Neural progenitor cell (in vitro differentiated cells): ENCODE measurements around the gene GABARAPL1. TPM values are rescaled to one million over a fixed set of nuclear protein-coding genes. Genes with fewer than 3 reads are reported as not detected.

Experiments used
- DNase-seq: peaks from one replicate; pipeline ENCODE4 v3.0.0-alpha.2; 2016; ENCODE audit warnings: low spot score
- H2AFZ ChIP-seq: fragments of 200-600 bp; sonication (generic); replicated peaks from 2 replicates; pipeline ENCODE4 v1.6.1; 2016; ENCODE audit warnings: antibody characterized with exemption
- H3F3A ChIP-seq: fragments of 200-600 bp; sonication (generic); 2 replicates; pipeline ENCODE4 v1.6.1; 2016; ENCODE audit warnings: antibody characterized with exemption, low read depth
- H3K27ac ChIP-seq: fragments of 200-600 bp; sonication (generic); 2 replicates; pipeline ENCODE4 v1.5.1; 2016; ENCODE audit warnings: mild to moderate bottlenecking
- H3K27me3 ChIP-seq: fragments of 200-600 bp; sonication (generic); 2 replicates; pipeline ENCODE4 v1.6.1; 2016; ENCODE audit warnings: mild to moderate bottlenecking, moderate library complexity
- H3K36me3 ChIP-seq: fragments of 200-600 bp; sonication (generic); 2 replicates; pipeline ENCODE4 v1.5.1; 2016
- H3K4me1 ChIP-seq: fragments of 200-600 bp; sonication (generic); 2 replicates; pipeline ENCODE4 v1.6.1; 2016; ENCODE audit warnings: mixed run types
- H3K4me2 ChIP-seq: fragments of 200-600 bp; sonication (generic); 2 replicates; pipeline ENCODE4 v1.6.1; 2016
- H3K4me3 ChIP-seq: fragments of 200-600 bp; sonication (generic); 2 replicates; pipeline ENCODE4 v1.5.1; 2016
- H3K79me2 ChIP-seq: fragments of 200-600 bp; sonication (generic); 2 replicates; pipeline ENCODE4 v1.6.1; 2016; ENCODE audit warnings: low read depth
- H3K9ac ChIP-seq: fragments of 200-600 bp; sonication (generic); 2 replicates; pipeline ENCODE4 v1.6.1; 2016
- H3K9me3 ChIP-seq: fragments of 200-600 bp; sonication (generic); 2 replicates; pipeline ENCODE4 v1.5.1; 2016; ENCODE audit warnings: low read depth
- H4K20me1 ChIP-seq: fragments of 200-600 bp; sonication (generic); 2 replicates; pipeline ENCODE4 v1.6.1; 2016; ENCODE audit warnings: low read depth
- H3K27ac Mint-ChIP-seq: 3 replicates; pipeline ENCODE4 v1.8.0; 2021; ENCODE audit warnings: mixed read lengths
- H3K27me3 Mint-ChIP-seq: 2 replicates; pipeline ENCODE4 v1.8.0; 2022; ENCODE audit warnings: low read depth, mild to moderate bottlenecking, inconsistent platforms, moderate library complexity, mixed read lengths; ENCODE audit not compliant: insufficient read depth
- H3K36me3 Mint-ChIP-seq: 3 replicates; pipeline ENCODE4 v1.8.0; 2021; ENCODE audit warnings: mixed read lengths
- H3K4me1 Mint-ChIP-seq: 3 replicates; pipeline ENCODE4 v1.8.0; 2021; ENCODE audit warnings: mixed read lengths
- H3K4me3 Mint-ChIP-seq: 3 replicates; pipeline ENCODE4 v1.8.0; 2021; ENCODE audit warnings: mild to moderate bottlenecking, moderate library complexity, mixed read lengths
- H3K9me3 Mint-ChIP-seq: 3 replicates; pipeline ENCODE4 v1.8.0; 2020; ENCODE audit warnings: mixed read lengths
- EZH2 ChIP-seq: fragments of 200-600 bp; sonication (generic); IDR thresholded peaks from 2 replicates; pipeline ENCODE4 v1.6.1; 2017; ENCODE audit warnings: antibody characterized with exemption, mild to moderate bottlenecking, moderate library complexity
- EZH2phosphoT487 ChIP-seq: fragments of 200-600 bp; sonication (generic); IDR thresholded peaks from 2 replicates; pipeline ENCODE4 v1.6.1; 2017; ENCODE audit warnings: antibody characterized with exemption
- total RNA-seq: library from RNA; depleted of rRNA; stranded (reverse); fragments of >200 nt; gene quantifications from 2 replicates; pipeline ENCODE4 v1.2.3, GENCODE V29; 2015; ENCODE audit warnings: low replicate concordance
- TF ChIP-seq, protein P1 (sequence below): fragments of 200-600 bp; sonication (generic); IDR thresholded peaks from 2 replicates; pipeline ENCODE4 v1.5.1; 2017; ENCODE audit warnings: antibody characterized with exemption, mild to moderate bottlenecking

Gene GABARAPL1
- total RNA-seq, 1 donor from 2014 or later: 38.9 TPM

DNA sequence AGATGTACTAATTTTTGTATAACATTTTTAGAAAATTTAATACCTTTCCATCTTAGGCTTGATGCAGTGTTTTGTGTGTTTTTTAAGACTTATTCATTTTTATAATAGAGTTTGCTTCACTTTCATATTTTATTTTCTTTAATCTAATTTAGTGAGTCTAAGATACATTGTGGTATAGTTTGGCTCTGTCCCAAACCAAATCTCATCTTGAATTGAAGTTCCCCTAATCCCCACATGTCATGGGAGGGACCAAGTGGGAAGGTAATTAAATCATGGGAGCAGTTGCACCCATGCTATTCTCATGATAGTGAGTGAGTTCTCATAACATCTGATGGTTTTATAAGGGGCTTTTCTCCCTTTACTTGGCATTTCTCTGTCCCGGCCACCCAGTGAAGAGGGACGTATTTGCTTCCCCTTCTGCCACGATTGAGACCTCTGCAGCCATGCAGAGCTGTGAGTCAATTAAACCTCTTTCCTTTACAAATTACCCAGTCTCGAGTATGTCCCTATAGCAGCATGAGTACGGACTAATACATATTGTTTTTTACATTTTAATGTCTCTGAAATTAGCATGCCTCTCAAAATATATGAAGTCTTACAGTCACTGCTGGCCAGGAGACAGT lies 34.9 kb downstream of the GABARAPL1 start:
- Mint-ChIP-seq H3K4me1 (no peaks in the 10 kb centered on the region), H3K27ac (no peak overlapping the region), H3K36me3 (no peaks in the 10 kb centered on the region), H3K27me3 (peaks cover 3% of the 10 kb centered on the region), H3K9me3 (no peaks in the 10 kb centered on the region), H3K4me3 (no peak overlapping the region)
- H3K4me2 ChIP-seq: no peak overlapping the region
- TF ChIP-seq EZH2phosphoT487: no peak
- TF ChIP-seq EZH2: no peak
- TF ChIP-seq, protein P1, sequence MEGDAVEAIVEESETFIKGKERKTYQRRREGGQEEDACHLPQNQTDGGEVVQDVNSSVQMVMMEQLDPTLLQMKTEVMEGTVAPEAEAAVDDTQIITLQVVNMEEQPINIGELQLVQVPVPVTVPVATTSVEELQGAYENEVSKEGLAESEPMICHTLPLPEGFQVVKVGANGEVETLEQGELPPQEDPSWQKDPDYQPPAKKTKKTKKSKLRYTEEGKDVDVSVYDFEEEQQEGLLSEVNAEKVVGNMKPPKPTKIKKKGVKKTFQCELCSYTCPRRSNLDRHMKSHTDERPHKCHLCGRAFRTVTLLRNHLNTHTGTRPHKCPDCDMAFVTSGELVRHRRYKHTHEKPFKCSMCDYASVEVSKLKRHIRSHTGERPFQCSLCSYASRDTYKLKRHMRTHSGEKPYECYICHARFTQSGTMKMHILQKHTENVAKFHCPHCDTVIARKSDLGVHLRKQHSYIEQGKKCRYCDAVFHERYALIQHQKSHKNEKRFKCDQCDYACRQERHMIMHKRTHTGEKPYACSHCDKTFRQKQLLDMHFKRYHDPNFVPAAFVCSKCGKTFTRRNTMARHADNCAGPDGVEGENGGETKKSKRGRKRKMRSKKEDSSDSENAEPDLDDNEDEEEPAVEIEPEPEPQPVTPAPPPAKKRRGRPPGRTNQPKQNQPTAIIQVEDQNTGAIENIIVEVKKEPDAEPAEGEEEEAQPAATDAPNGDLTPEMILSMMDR: no peak
- H3F3A ChIP-seq: no peaks in the 10 kb centered on the region
- H3K9ac ChIP-seq: no peak overlapping the region
- no peaks in the 10 kb centered on the region for H3K27me3 ChIP-seq
- H3K4me1 ChIP-seq: no peaks in the 10 kb centered on the region
- H3K79me2 ChIP-seq: no peaks in the 10 kb centered on the region
- H3K4me3 ChIP-seq: no peak overlapping the region
- no peak overlapping the region for H2AFZ ChIP-seq
- no peak for DNase-seq
- no peaks in the 10 kb centered on the region for H3K36me3 ChIP-seq
- H4K20me1 ChIP-seq: no peaks in the 10 kb centered on the region
- no peaks in the 10 kb centered on the region for H3K9me3 ChIP-seq
- H3K27ac ChIP-seq: no peak overlapping the region

DNA sequence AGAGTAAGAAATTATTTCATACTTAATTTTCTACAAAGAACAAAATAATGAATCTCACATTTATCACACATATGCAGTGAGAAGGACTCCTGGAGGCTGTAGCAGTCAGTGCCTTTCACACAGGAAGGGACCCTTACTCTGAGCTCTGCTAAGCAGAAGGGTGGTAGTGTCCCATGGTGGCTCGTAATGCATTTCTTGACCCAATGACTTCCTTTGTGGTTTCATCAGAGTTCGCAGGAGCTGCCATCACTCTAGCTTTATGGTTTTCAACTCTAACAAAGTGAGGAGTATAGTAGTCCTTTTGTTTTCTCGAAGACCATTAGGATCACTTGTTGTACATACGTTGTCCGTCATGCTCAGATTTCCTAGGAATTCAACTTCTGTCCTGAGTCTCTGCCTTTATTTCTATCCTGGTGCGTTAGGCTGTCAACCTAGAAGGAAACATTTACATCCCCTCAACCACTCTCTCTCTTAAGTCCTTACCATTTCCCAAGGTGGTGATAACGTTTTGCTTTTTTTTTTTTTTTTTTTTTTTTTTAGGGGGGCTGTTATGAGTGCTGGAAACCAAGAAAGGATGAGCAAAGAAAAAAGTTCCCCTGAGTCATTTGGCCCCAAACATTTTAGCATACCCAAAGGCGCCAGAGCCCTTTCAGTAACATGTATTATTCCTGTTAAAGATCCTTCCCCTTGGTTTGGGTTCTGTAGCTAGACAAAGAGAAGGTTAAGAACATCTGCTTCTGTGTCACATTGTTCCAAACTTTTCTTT lies 37.2 kb downstream of the GABARAPL1 start:
- no peak overlapping the region for H3K4me3 Mint-ChIP-seq
- Histone ChIP-seq H3K9ac (no peak overlapping the region), H3K4me1 (no peaks in the 10 kb centered on the region), H3K9me3 (no peaks in the 10 kb centered on the region), H3F3A (no peaks in the 10 kb centered on the region), H2AFZ (no peak overlapping the region), H4K20me1 (no peaks in the 10 kb centered on the region), H3K36me3 (no peaks in the 10 kb centered on the region), H3K4me2 (no peak overlapping the region), H3K27ac (no peak overlapping the region), H3K79me2 (no peaks in the 10 kb centered on the region), H3K27me3 (no peaks in the 10 kb centered on the region), H3K4me3 (no peak overlapping the region)
- peaks cover 3% of the 10 kb centered on the region for H3K27me3 Mint-ChIP-seq
- TF ChIP-seq, protein P1: no peak
- TF ChIP-seq EZH2 (no peak), EZH2phosphoT487 (no peak)
- no peaks in the 10 kb centered on the region for H3K36me3 Mint-ChIP-seq
- no peak for DNase-seq
- H3K27ac Mint-ChIP-seq: no peak overlapping the region
- no peaks in the 10 kb centered on the region for H3K9me3 Mint-ChIP-seq
- H3K4me1 Mint-ChIP-seq: no peaks in the 10 kb centered on the region

DNA sequence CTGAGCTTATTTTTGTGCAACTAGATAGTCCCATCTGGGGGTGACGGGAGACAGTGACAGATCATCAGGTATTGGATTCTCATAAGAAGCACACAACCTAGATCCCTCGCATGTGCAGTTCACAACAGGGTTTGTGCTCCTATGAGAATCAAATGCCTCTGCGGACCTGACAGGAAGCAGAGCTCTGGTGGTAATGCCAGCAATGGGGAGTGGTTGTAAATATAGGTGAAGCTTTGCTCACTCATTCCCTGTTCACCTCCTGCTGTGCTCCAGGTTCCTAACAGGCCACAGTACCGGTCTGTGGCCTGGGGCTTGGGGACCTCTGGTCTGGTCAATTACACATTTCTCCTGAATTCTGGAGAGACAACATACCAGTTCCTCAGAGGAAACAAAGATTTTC lies 39.0 kb downstream of the GABARAPL1 start:
- no peak overlapping the region for H3K4me2 ChIP-seq
- H3K36me3 Mint-ChIP-seq: no peaks in the 10 kb centered on the region
- H3K27me3 Mint-ChIP-seq: peaks cover 3% of the 10 kb centered on the region
- H3K9me3 ChIP-seq: no peaks in the 10 kb centered on the region
- H3K4me3 ChIP-seq: no peak overlapping the region
- H3K36me3 ChIP-seq: no peaks in the 10 kb centered on the region
- peaks cover 4% of the 10 kb centered on the region for H3K9me3 Mint-ChIP-seq
- no peak overlapping the region for H3K4me3 Mint-ChIP-seq
- H3K4me1 ChIP-seq: no peaks in the 10 kb centered on the region
- H3K79me2 ChIP-seq: no peaks in the 10 kb centered on the region
- TF ChIP-seq EZH2 (no peak), EZH2phosphoT487 (no peak)
- TF ChIP-seq, protein P1: no peak
- H3F3A ChIP-seq: no peaks in the 10 kb centered on the region
- no peak for DNase-seq
- no peaks in the 10 kb centered on the region for H3K27me3 ChIP-seq
- no peak overlapping the region for H3K27ac Mint-ChIP-seq
- H2AFZ ChIP-seq: no peak overlapping the region
- no peak overlapping the region for H3K9ac ChIP-seq
- H3K4me1 Mint-ChIP-seq: no peaks in the 10 kb centered on the region
- H3K27ac ChIP-seq: no peak overlapping the region
- H4K20me1 ChIP-seq: no peaks in the 10 kb centered on the region
